ENCODE measurements around the gene KCNN1. TPM values are rescaled to one million over a fixed set of nuclear protein-coding genes. Genes with fewer than 3 reads are reported as not detected.

The KCNN1 gene
- total RNA-seq, 1 experiment from 2014 or later, result 9.2 TPM

DNA sequence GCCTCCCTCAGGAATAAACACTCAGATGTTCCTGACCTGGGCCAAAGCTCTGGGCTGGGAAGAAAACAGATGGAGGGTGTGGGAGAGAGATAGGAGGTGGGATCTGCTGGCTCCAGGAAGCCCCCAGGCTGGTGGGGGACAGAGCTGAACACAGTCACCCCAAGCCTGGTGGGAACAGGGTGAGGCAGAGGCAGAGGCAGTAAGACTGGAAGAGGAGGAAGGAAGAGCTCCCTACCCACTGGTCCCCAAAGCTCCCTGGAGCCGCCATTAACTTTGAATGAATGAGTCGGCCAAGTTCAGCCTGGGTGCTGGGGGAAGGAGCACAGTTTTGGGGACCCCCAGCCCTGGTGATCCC lies 801 bp upstream of the KCNN1 start:
- peaks cover 40% of the 10 kb centered on the region for H3K27me3 Mint-ChIP-seq (ENCODE audit: low read depth)
- H2BK5ac ChIP-seq (ENCODE audit: insufficient read length, low read length), result no peak overlapping the region
- H4K5ac ChIP-seq (ENCODE audit: insufficient read length, low read depth, low read length), result no peak overlapping the region
- H4K91ac ChIP-seq (ENCODE audit: insufficient read length, low read depth, low read length), result no peak overlapping the region
- H3K79me2 ChIP-seq (ENCODE audit: insufficient read depth, low read length), result no peaks in the 10 kb centered on the region
- peaks cover 27 to 37% of the 10 kb centered on the region in 2 experiments for H3K4me1 Mint-ChIP-seq
- peaks cover 10% of the 10 kb centered on the region for H3K23me2 ChIP-seq (ENCODE audit: insufficient read length, low read depth, low read length, poor library complexity, severe bottlenecking)
- no peak overlapping the region for H2BK12ac ChIP-seq (ENCODE audit: insufficient read length, low read depth, low read length)
- H3K79me1 ChIP-seq (ENCODE audit: insufficient read depth, low read depth, low read length, poor library complexity, severe bottlenecking), result no peaks in the 10 kb centered on the region
- H3K9me3 Mint-ChIP-seq, result no peaks in the 10 kb centered on the region
- H3K27ac Mint-ChIP-seq, result no peak overlapping the region
- no peak overlapping the region for H2BK20ac ChIP-seq (ENCODE audit: low read depth, low read length, poor library complexity, severe bottlenecking)
- H3K27ac ChIP-seq (ENCODE audit: insufficient read length, low read depth, low read length), result no peak overlapping the region
- H3K9ac ChIP-seq (ENCODE audit: extremely low read depth, insufficient read length, low read length), result no peak overlapping the region
- no peaks in the 10 kb centered on the region for H3K36me3 Mint-ChIP-seq (ENCODE audit: insufficient read depth in 1 of 3, low read depth in 3 of 3)
- no peak overlapping the region for H2BK120ac ChIP-seq (ENCODE audit: low read depth, low read length, poor library complexity, severe bottlenecking)
- no peak for DNase-seq
- H3K56ac ChIP-seq (ENCODE audit: insufficient read length, low read depth, low read length), result no peak overlapping the region
- WGBS (ENCODE audit: extremely low coverage, insufficient read length, low lambda C conversion rate), result no CpG with 5 or more reads among the region's 2 CpGs
- no peaks in the 10 kb centered on the region; the same call in 1 of the 2 replicates for H3K4me1 ChIP-seq (ENCODE audit: insufficient read depth, low read length)
- no peak overlapping the region for H2AFZ ChIP-seq (ENCODE audit: low read length)
- H2AK5ac ChIP-seq (ENCODE audit: insufficient read length, low read length), result no peak overlapping the region
- H3K4me3 Mint-ChIP-seq, result peak overlapping the region; percentile 61 to 76; a peak in 4 of 5 replicates
- no peak overlapping the region for H3K4ac ChIP-seq (ENCODE audit: low read depth, low read length)
- H3K23ac ChIP-seq (ENCODE audit: insufficient read length, low read depth, low read length), result no peak overlapping the region
- H3K4me2 ChIP-seq (ENCODE audit: insufficient read depth, insufficient read length, low read length), result no peak overlapping the region
- H4K20me1 ChIP-seq (ENCODE audit: control insufficient read depth, insufficient read depth, insufficient read length), result no peaks in the 10 kb centered on the region
- no peaks in the 10 kb centered on the region; the same call in 1 of the 2 replicates for H3K27me3 ChIP-seq (ENCODE audit: insufficient read depth, low read length)
- H3K18ac ChIP-seq (ENCODE audit: insufficient read length, low read depth, low read length), result no peak overlapping the region
- TF ChIP-seq, protein P1, sequence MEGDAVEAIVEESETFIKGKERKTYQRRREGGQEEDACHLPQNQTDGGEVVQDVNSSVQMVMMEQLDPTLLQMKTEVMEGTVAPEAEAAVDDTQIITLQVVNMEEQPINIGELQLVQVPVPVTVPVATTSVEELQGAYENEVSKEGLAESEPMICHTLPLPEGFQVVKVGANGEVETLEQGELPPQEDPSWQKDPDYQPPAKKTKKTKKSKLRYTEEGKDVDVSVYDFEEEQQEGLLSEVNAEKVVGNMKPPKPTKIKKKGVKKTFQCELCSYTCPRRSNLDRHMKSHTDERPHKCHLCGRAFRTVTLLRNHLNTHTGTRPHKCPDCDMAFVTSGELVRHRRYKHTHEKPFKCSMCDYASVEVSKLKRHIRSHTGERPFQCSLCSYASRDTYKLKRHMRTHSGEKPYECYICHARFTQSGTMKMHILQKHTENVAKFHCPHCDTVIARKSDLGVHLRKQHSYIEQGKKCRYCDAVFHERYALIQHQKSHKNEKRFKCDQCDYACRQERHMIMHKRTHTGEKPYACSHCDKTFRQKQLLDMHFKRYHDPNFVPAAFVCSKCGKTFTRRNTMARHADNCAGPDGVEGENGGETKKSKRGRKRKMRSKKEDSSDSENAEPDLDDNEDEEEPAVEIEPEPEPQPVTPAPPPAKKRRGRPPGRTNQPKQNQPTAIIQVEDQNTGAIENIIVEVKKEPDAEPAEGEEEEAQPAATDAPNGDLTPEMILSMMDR (conservative IDR thresholded peaks at IDR 0.05), result no peak
- no peaks in the 10 kb centered on the region for H3K9me3 ChIP-seq (ENCODE audit: control insufficient read depth, low read depth, low read length)
- H2BK15ac ChIP-seq (ENCODE audit: low read depth, low read length), result no peak overlapping the region
- no peak overlapping the region for H3K14ac ChIP-seq (ENCODE audit: insufficient read depth, low read length)
- no peak overlapping the region for H3T11ph ChIP-seq (ENCODE audit: low read length)
- no peak overlapping the region for H4K8ac ChIP-seq (replicated peaks; ENCODE audit: insufficient read length, low read depth, low read length)

Data from H9 (cell line).